B cell (primary cell): Measurements from ENCODE around the gene DYNLL2. TPM values are rescaled to one million over a fixed set of nuclear protein-coding genes. Genes with fewer than 3 reads are reported as not detected.
"Not testable (repeated sequence)": the region's sequence is repeated elsewhere in the genome, so short reads cannot be mapped to it uniquely, and the experiment has no call there.

Source experiments
- ATAC-seq: fragments of 200-7000 bp; cut with Tn5 transposase; one replicate; pipeline ENCODE4 v1.10.0; 2021; ENCODE audit warnings: low read depth, mild to moderate bottlenecking, moderate number of reproducible peaks, moderate library complexity
- CTCF ChIA-PET: fragments of 350-600 bp; sonication (Branson Sonifier 250); formaldehyde crosslinking; loops from one replicate; lab custom pipeline; 2021; ENCODE audit warnings: antibody characterized with exemption, inconsistent platforms; lab: Charles Lee
- POLR2A ChIA-PET: fragments of 350-600 bp; sonication (Branson Sonifier 250); formaldehyde crosslinking; loops from one replicate; lab custom pipeline; 2021; ENCODE audit warnings: antibody characterized with exemption; lab: Charles Lee
- DNase-seq: peaks from one replicate; pipeline ENCODE4 v3.0.0; 2013
- H2AFZ ChIP-seq: 2 replicates; pipeline ENCODE4 v1.6.1; 2012; ENCODE audit warnings: mild to moderate bottlenecking, low read depth, low read length; ENCODE audit not compliant: insufficient read depth, poor library complexity, severe bottlenecking
- H3K27ac ChIP-seq, 2 donors: 1 replicate in 1 of 2; 2 replicates in 1 of 2; pipeline ENCODE4 v1.5.1; 2012 to 2013; ENCODE audit warnings: low read length in 2 of 2, mild to moderate bottlenecking in 2 of 2, moderate library complexity in 1 of 2
- H3K27me3 ChIP-seq, 4 experiments: fragments of 200-600 bp in 1 of 4; sonication (generic) in 1 of 4; replicated peaks in 1 of 4; 1 replicate in 2 of 4; 2 replicates in 2 of 4; pipeline versions ENCODE4 v1.6.1 to v1.7.0; 2013 to 2016; ENCODE audit warnings: low read length in 3 of 4, mild to moderate bottlenecking in 2 of 4, mixed read lengths in 1 of 4, moderate library complexity in 1 of 4; ENCODE audit not compliant: insufficient read depth in 4 of 4, control insufficient read depth in 3 of 4; ENCODE audit errors: control extremely low read depth in 1 of 4
- H3K36me3 ChIP-seq, 2 experiments: replicated peaks in 1 of 2; 1 replicate in 1 of 2; 2 replicates in 1 of 2; pipeline versions ENCODE4 v1.6.1 to v1.7.1; 2013; ENCODE audit warnings: low read length in 1 of 2; ENCODE audit not compliant: insufficient read depth in 2 of 2, control insufficient read depth in 1 of 2; ENCODE audit errors: control extremely low read depth in 1 of 2, extremely low read depth in 1 of 2
- H3K4me1 ChIP-seq, 2 donors: fragments of 200-600 bp in 1 of 2; sonication (generic) in 1 of 2; 1 replicate in 1 of 2; 2 replicates in 1 of 2; pipeline versions ENCODE4 v1.5.1 to v1.6.1; 2013 to 2017; ENCODE audit warnings: low read length in 2 of 2; ENCODE audit not compliant: control insufficient read depth in 2 of 2, insufficient read depth in 2 of 2
- H3K4me2 ChIP-seq: replicated peaks from 2 replicates; pipeline ENCODE3; 2012; ENCODE audit warnings: mild to moderate bottlenecking, low read depth, low read length; ENCODE audit not compliant: poor library complexity, severe bottlenecking
- H3K4me3 ChIP-seq, 5 experiments: fragments of 200-600 bp in 1 of 5; sonication (generic) in 1 of 5; 1 replicate in 3 of 5; 2 replicates in 2 of 5; pipeline versions ENCODE4 v1.5.1 to v1.7.0; 2011 to 2016; ENCODE audit warnings: low read length in 4 of 5, mild to moderate bottlenecking in 4 of 5, low read depth in 2 of 5, control low read depth in 1 of 5, moderate library complexity in 1 of 5; ENCODE audit not compliant: insufficient read depth in 1 of 5; ENCODE audit errors: control extremely low read depth in 1 of 5, extremely low read depth in 1 of 5
- H3K79me2 ChIP-seq: fragments of 200-600 bp; sonication (generic); one replicate; pipeline ENCODE4 v1.6.0; 2016; ENCODE audit warnings: low read length; ENCODE audit not compliant: control insufficient read depth, insufficient read depth
- H3K9ac ChIP-seq: fragments of 200-600 bp; sonication (generic); 2 replicates; pipeline ENCODE4 v1.6.1; 2017; ENCODE audit warnings: mild to moderate bottlenecking, low read length, moderate library complexity
- H3K9me3 ChIP-seq, 3 donors: one replicate each; pipeline versions ENCODE4 v1.6.1 to v1.7.1; 2013; ENCODE audit warnings: low read length in 2 of 3; ENCODE audit not compliant: control insufficient read depth in 2 of 3, insufficient read depth in 1 of 3; ENCODE audit errors: control extremely low read depth in 1 of 3
- H4K20me1 ChIP-seq: 2 replicates; pipeline ENCODE4 v1.6.0; 2012; ENCODE audit warnings: mild to moderate bottlenecking, low read length; ENCODE audit not compliant: insufficient read depth, control insufficient read depth, poor library complexity, severe bottlenecking
- H3K27ac Mint-ChIP-seq: one replicate; pipeline ENCODE4 v1.8.0; 2021; ENCODE audit warnings: mixed read lengths
- H3K27me3 Mint-ChIP-seq: one replicate; pipeline ENCODE4 v1.8.0; 2021; ENCODE audit warnings: mixed read lengths
- H3K4me1 Mint-ChIP-seq: one replicate; pipeline ENCODE4 v1.8.0; 2021; ENCODE audit warnings: mixed read lengths
- H3K4me3 Mint-ChIP-seq: one replicate; pipeline ENCODE4 v1.8.0; 2021; ENCODE audit warnings: mixed read lengths
- H3K9me3 Mint-ChIP-seq: one replicate; pipeline ENCODE4 v1.8.0; 2022; ENCODE audit warnings: mixed read lengths; ENCODE audit not compliant: insufficient read depth
- EZH2 ChIP-seq: IDR thresholded peaks from 2 replicates; pipeline ENCODE4 v1.6.1; 2012; ENCODE audit warnings: borderline replicate concordance, low read depth, mild to moderate bottlenecking, moderate library complexity, low read length; ENCODE audit not compliant: insufficient read depth, poor library complexity, severe bottlenecking
- WGBS: methylation state at CpG from one replicate; pipeline ENCODE4 v1.1.5; 2013; ENCODE audit warnings: missing lambda C conversion rate; ENCODE audit not compliant: insufficient coverage; 5-methylcytosine and 5-hydroxymethylcytosine counted together
- intact Hi-C: fragments of 100-400 bp; cut with micrococcal nuclease; formaldehyde crosslinking; loops from one replicate; pipeline ENCODE4 v1.10.0; 2022
- polyA plus RNA-seq: library from polyadenylated mRNA; depleted of rRNA; stranded (reverse); fragments of >200 nt; gene quantifications from 2 replicates; pipeline ENCODE4 v1.2.3, GENCODE V29; 2012
- total RNA-seq, 2 donors: library from RNA; stranded (reverse); fragments of 120-200 nt in 1 of 2; gene quantifications; 1 replicate in 1 of 2; 2 replicates in 1 of 2; pipeline versions ENCODE4 v1.2.3 to v1.2.4, GENCODE V29; 2013 to 2022

The DYNLL2 gene
- total and polyA plus RNA-seq, 2 donors (not counting 1 experiment from before 2014, with no cell fraction given), result 10.1 to 25.2 TPM

DNA sequence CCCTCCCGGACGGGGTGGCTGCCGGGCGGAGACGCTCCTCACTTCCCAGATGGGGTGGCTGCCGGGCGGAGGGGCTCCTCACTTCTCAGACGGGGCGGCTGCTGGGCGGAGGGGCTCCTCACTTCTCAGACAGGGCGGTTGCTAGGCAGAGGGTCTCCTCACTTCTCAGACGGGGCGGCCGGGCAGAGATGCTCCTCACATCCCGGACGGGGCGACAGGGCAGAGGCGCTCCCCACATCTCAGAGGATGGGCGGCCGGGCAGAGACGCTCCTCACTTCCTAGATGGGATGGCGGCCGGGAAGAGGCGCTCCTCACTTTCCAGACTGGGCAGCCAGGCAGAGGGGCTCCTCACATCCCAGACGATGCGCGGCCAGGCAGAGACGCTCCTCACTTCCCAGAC lies 8.8 kb upstream of the DYNLL2 start:
- not testable (repeated sequence) for H3K4me2 ChIP-seq

GRCh38 chr17:58079300-58080033 lies 3.8 kb upstream of the DYNLL2 start:
- 82% methylated on average over 5 of the region's 6 CpGs for WGBS
- intact Hi-C loops, result loop anchor here (5.0 to 10.0 kb wide), 2 partner anchors 438 to 1245 kb away; partner anchors contain the start of genes C17orf67 and DGKE
- Histone ChIP-seq H3K27ac (no peak overlapping the region), H2AFZ (no peak overlapping the region), H3K27me3 (peaks cover 0 to 5% (median 2%) of the 10 kb centered on the region in 4 experiments), H4K20me1 (peaks cover 7% of the 10 kb centered on the region), H3K36me3 (no peaks in the 10 kb centered on the region), H3K9me3 (no peaks in the 10 kb centered on the region), H3K4me1 (peaks cover 7 to 10% of the 10 kb centered on the region in 2 donors), H3K9ac (no peak overlapping the region), H3K4me2 (no peak overlapping the region), H3K4me3 (no peak overlapping the region), H3K79me2 (peaks cover 11% of the 10 kb centered on the region)
- no peaks in the 10 kb centered on the region for H3K9me3 Mint-ChIP-seq
- H3K4me3 Mint-ChIP-seq, result no peak overlapping the region
- ChIA-PET POLR2A (no interaction called here), CTCF (no interaction called here)
- no peak overlapping the region for H3K27ac Mint-ChIP-seq
- ATAC-seq (no peak), DNase-seq (no peak)
- peaks cover 4% of the 10 kb centered on the region for H3K4me1 Mint-ChIP-seq
- peaks cover 7% of the 10 kb centered on the region for H3K27me3 Mint-ChIP-seq
- no peak for TF ChIP-seq EZH2

More for the DNA sequence above, 8.8 kb upstream of the DYNLL2 start:
- ATAC-seq, H3K27me3 ChIP-seq, H4K20me1 ChIP-seq, H3K27ac ChIP-seq, H3K9ac ChIP-seq, CTCF ChIA-PET, H3K79me2 ChIP-seq, H2AFZ ChIP-seq, DNase-seq, H3K27ac Mint-ChIP-seq, H3K9me3 Mint-ChIP-seq, POLR2A ChIA-PET, H3K4me3 ChIP-seq, intact Hi-C loops, H3K4me3 Mint-ChIP-seq, H3K9me3 ChIP-seq, H3K4me1 Mint-ChIP-seq, H3K36me3 ChIP-seq, H3K4me1 ChIP-seq: not testable (repeated sequence)
- no CpG with 5 or more reads among the region's 28 CpGs for WGBS
- peaks cover 31% of the 10 kb centered on the region for H3K27me3 Mint-ChIP-seq
